Neural cell (in vitro differentiated cells): ENCODE measurements around the gene CLSTN1. TPM values are rescaled to one million over a fixed set of nuclear protein-coding genes. Genes with fewer than 3 reads are reported as not detected.
"Not testable (repeated sequence)": the region's sequence is repeated elsewhere in the genome, so short reads cannot be mapped to it uniquely, and the experiment has no call there.

Experiments used
- H2AFZ ChIP-seq: fragments of 200-600, 300-800 bp; sonication (generic), shearing (Covaris generic); 2 replicates; pipeline ENCODE4 v1.6.0; 2014; ENCODE audit warnings: low read depth, mild to moderate bottlenecking, antibody characterized with exemption, low read length, moderate library complexity
- H3F3A ChIP-seq: fragments of 200-600 bp; shearing (Covaris generic); 2 replicates; pipeline ENCODE4 v1.6.1; 2016; ENCODE audit warnings: mild to moderate bottlenecking, moderate library complexity, mixed read lengths, antibody characterized with exemption, low read length; ENCODE audit not compliant: insufficient read depth, poor library complexity, severe bottlenecking
- H3K27ac ChIP-seq: fragments of 200-600, 300-800 bp; sonication (generic), shearing (Covaris generic); 2 replicates; pipeline ENCODE4 v1.5.1; 2014; ENCODE audit warnings: mild to moderate bottlenecking, low read length, moderate library complexity
- H3K27me3 ChIP-seq: fragments of 300-800, 200-600 bp; sonication (generic), shearing (Covaris generic); 2 replicates; pipeline ENCODE4 v1.6.0; 2014; ENCODE audit warnings: mild to moderate bottlenecking, low read depth, low read length, moderate library complexity; ENCODE audit not compliant: insufficient read depth
- H3K36me3 ChIP-seq: fragments of 300-800, 200-600 bp; sonication (generic), shearing (Covaris generic); 2 replicates; pipeline ENCODE4 v1.5.1; 2014; ENCODE audit warnings: mild to moderate bottlenecking, antibody characterized with exemption, low read length, moderate library complexity; ENCODE audit not compliant: insufficient read depth
- H3K4me2 ChIP-seq: fragments of 300-800, 200-600 bp; sonication (generic), shearing (Covaris generic); 2 replicates; pipeline ENCODE4 v1.6.0; 2014; ENCODE audit warnings: mild to moderate bottlenecking, low read length
- H3K4me3 ChIP-seq: fragments of 300-800, 200-600 bp; sonication (generic), shearing (Covaris generic); 2 replicates; pipeline ENCODE4 v1.5.1; 2014; ENCODE audit warnings: mild to moderate bottlenecking, low read length, moderate library complexity
- H3K79me2 ChIP-seq: fragments of 200-600 bp; shearing (Covaris generic); replicated peaks from 2 replicates; pipeline ENCODE4 v1.6.0; 2014; ENCODE audit warnings: mild to moderate bottlenecking, low read length, moderate library complexity; ENCODE audit not compliant: insufficient read depth
- H3K9ac ChIP-seq: fragments of 300-800, 200-600 bp; sonication (generic), shearing (Covaris generic); 2 replicates; pipeline ENCODE4 v1.6.1; 2016; ENCODE audit warnings: mild to moderate bottlenecking, low read length, mixed read lengths
- H3K9me2 ChIP-seq: fragments of 200-600 bp; shearing (Covaris generic); 2 replicates; pipeline ENCODE4 v1.6.1; 2016; ENCODE audit warnings: mild to moderate bottlenecking, low read length, mixed read lengths; ENCODE audit not compliant: insufficient read depth
- H3K9me3 ChIP-seq: fragments of 200-600, 300-800 bp; sonication (generic), shearing (Covaris generic); 2 replicates; pipeline ENCODE4 v1.6.1; 2016; ENCODE audit warnings: mild to moderate bottlenecking, mixed run types, low read length, moderate library complexity, mixed read lengths
- H4K20me1 ChIP-seq: fragments of 200-600 bp; shearing (Covaris generic); 2 replicates; pipeline ENCODE4 v1.6.1; 2016; ENCODE audit warnings: mild to moderate bottlenecking, mixed run types; ENCODE audit not compliant: insufficient read depth
- EP300 ChIP-seq: fragments of 450-650 bp; conservative IDR thresholded peaks from 2 replicates; pipeline ENCODE4 v1.6.1; 2014; ENCODE audit warnings: antibody characterized with exemption, mild to moderate bottlenecking, moderate library complexity; ENCODE audit not compliant: poor library complexity, severe bottlenecking
- EZH2 ChIP-seq: fragments of 200-600, 300-800 bp; shearing (Covaris generic), sonication (generic); IDR thresholded peaks from 2 replicates; pipeline ENCODE4 v1.6.1; 2014; ENCODE audit warnings: antibody characterized with exemption, low read length, borderline replicate concordance, mild to moderate bottlenecking; ENCODE audit not compliant: insufficient read depth, poor library complexity, severe bottlenecking
- MXI1 ChIP-seq: fragments of 450-650 bp; conservative IDR thresholded peaks from 2 replicates; pipeline ENCODE4 v1.6.1; 2014; ENCODE audit warnings: antibody characterized with exemption, mild to moderate bottlenecking; ENCODE audit not compliant: poor library complexity, severe bottlenecking
- POLR2AphosphoS5 ChIP-seq: IDR thresholded peaks from 2 replicates; pipeline ENCODE4 v1.6.1; 2012
- RAD21 ChIP-seq: fragments of 450-650 bp; conservative IDR thresholded peaks from 2 replicates; pipeline ENCODE4 v1.6.1; 2014; ENCODE audit warnings: antibody characterized with exemption, mild to moderate bottlenecking, moderate library complexity
- SMC3 ChIP-seq: fragments of 450-650 bp; conservative IDR thresholded peaks from 2 replicates; pipeline ENCODE4 v1.6.1; 2014; ENCODE audit warnings: antibody characterized with exemption, mild to moderate bottlenecking, moderate library complexity; ENCODE audit not compliant: poor library complexity
- TAF1 ChIP-seq: IDR thresholded peaks from 2 replicates; pipeline ENCODE4 v1.6.1; 2012; ENCODE audit warnings: low read depth
- polyA plus RNA-seq: library from polyadenylated mRNA; depleted of rRNA; stranded (reverse); fragments of >200 nt; gene quantifications from 2 replicates; pipeline ENCODE4 v1.2.3, GENCODE V29; 2014
- TF ChIP-seq, protein P1 (sequence below): fragments of 450-650 bp; IDR thresholded peaks from 2 replicates; pipeline ENCODE4 v1.5.1; 2014; ENCODE audit warnings: antibody characterized with exemption, mild to moderate bottlenecking, moderate library complexity; ENCODE audit not compliant: poor library complexity, severe bottlenecking
- TF ChIP-seq, protein P2 (sequence below): IDR thresholded peaks from 2 replicates; pipeline ENCODE4 v1.6.1; 2012; ENCODE audit warnings: borderline replicate concordance

CLSTN1 gene
- polyA plus RNA-seq, 1 donor from 2014 or later: 77.2 TPM

DNA sequence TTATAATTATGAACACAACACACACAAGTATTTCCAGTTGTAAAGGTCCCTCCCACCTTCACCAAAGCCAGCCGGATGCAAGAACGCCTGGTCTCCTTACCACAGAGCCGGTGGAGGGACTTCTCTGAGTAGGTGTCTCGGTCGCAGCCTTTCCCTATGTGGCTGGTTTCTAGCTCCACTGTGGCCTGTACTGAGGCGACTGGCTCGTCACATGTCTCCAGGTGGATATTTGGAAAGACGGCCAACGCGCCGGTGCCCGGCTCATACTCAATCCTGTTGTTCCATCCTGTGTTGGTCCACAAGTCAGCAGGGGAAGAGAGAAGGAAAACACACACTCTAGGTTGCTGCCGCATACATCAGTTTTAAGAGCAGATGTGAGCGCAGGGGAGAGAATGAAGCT, 74.4 kb downstream of the CLSTN1 start:
- no peaks in the 10 kb centered on the region for H3K9me3 ChIP-seq
- H3K9me2 ChIP-seq: no peaks in the 10 kb centered on the region
- no peak overlapping the region for H3K4me3 ChIP-seq
- H3K36me3 ChIP-seq: no peaks in the 10 kb centered on the region
- H4K20me1 ChIP-seq: no peaks in the 10 kb centered on the region
- no peak overlapping the region for H3K27ac ChIP-seq
- TF ChIP-seq SMC3 (no peak), EP300 (no peak), EZH2 (no peak), TAF1 (no peak), RAD21 (no peak), POLR2AphosphoS5 (no peak), MXI1 (no peak)
- TF ChIP-seq, protein P1, sequence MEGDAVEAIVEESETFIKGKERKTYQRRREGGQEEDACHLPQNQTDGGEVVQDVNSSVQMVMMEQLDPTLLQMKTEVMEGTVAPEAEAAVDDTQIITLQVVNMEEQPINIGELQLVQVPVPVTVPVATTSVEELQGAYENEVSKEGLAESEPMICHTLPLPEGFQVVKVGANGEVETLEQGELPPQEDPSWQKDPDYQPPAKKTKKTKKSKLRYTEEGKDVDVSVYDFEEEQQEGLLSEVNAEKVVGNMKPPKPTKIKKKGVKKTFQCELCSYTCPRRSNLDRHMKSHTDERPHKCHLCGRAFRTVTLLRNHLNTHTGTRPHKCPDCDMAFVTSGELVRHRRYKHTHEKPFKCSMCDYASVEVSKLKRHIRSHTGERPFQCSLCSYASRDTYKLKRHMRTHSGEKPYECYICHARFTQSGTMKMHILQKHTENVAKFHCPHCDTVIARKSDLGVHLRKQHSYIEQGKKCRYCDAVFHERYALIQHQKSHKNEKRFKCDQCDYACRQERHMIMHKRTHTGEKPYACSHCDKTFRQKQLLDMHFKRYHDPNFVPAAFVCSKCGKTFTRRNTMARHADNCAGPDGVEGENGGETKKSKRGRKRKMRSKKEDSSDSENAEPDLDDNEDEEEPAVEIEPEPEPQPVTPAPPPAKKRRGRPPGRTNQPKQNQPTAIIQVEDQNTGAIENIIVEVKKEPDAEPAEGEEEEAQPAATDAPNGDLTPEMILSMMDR: no peak
- TF ChIP-seq, protein P2, sequence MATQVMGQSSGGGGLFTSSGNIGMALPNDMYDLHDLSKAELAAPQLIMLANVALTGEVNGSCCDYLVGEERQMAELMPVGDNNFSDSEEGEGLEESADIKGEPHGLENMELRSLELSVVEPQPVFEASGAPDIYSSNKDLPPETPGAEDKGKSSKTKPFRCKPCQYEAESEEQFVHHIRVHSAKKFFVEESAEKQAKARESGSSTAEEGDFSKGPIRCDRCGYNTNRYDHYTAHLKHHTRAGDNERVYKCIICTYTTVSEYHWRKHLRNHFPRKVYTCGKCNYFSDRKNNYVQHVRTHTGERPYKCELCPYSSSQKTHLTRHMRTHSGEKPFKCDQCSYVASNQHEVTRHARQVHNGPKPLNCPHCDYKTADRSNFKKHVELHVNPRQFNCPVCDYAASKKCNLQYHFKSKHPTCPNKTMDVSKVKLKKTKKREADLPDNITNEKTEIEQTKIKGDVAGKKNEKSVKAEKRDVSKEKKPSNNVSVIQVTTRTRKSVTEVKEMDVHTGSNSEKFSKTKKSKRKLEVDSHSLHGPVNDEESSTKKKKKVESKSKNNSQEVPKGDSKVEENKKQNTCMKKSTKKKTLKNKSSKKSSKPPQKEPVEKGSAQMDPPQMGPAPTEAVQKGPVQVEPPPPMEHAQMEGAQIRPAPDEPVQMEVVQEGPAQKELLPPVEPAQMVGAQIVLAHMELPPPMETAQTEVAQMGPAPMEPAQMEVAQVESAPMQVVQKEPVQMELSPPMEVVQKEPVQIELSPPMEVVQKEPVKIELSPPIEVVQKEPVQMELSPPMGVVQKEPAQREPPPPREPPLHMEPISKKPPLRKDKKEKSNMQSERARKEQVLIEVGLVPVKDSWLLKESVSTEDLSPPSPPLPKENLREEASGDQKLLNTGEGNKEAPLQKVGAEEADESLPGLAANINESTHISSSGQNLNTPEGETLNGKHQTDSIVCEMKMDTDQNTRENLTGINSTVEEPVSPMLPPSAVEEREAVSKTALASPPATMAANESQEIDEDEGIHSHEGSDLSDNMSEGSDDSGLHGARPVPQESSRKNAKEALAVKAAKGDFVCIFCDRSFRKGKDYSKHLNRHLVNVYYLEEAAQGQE: no peak
- H3K4me2 ChIP-seq: no peak overlapping the region
- no peak overlapping the region for H2AFZ ChIP-seq
- no peak overlapping the region for H3K9ac ChIP-seq
- H3K79me2 ChIP-seq: no peaks in the 10 kb centered on the region
- no peaks in the 10 kb centered on the region for H3F3A ChIP-seq
- no peaks in the 10 kb centered on the region for H3K27me3 ChIP-seq

DNA sequence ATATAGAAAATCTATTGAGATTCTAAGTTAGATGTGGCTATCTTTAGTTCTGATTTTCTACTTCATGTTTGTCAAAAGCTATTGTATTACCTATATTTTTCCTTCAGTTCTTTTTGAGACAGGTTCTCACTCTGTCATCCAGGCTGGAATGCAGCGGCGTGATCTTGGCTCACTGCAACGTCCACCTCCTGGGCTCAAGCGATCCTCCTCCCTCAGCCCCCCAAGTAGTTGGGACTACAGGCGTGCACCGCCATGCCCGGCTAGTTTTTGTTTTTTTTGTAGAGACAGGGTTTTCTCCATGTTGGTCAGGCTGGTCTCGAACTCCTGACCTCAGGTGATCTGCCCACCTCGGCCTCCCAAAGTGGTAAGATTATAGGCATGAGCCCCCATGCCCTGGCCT, 75.4 kb downstream of the CLSTN1 start:
- not testable (repeated sequence) for H3K9me3 ChIP-seq, H4K20me1 ChIP-seq, H3K4me3 ChIP-seq, H3K36me3 ChIP-seq, H3K9me2 ChIP-seq, H2AFZ ChIP-seq, H3K27ac ChIP-seq, H3K79me2 ChIP-seq, H3K4me2 ChIP-seq, H3K27me3 ChIP-seq, H3K9ac ChIP-seq, H3F3A ChIP-seq

DNA sequence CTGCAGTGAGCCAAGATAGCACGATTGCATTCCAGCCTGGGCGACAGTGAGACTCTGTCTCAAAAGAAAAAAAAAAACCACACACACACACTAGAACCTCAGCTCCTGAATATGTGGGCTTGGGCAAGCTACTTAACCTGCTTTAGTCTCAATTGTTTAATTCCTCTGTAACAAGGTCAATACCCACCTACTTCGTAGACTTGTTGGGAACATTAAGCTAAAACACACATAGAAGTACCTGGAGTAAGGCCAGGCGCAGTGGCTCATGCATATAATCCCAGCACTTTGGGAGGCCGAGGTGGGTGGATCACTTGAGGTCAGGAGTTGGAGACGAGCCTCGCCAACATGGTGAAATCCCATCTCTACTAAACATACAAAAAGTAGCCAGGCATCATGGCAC, 77.1 kb downstream of the CLSTN1 start:
- peaks cover 3% of the 10 kb centered on the region for H3K36me3 ChIP-seq

More for the DNA sequence above, 77.1 kb downstream of the CLSTN1 start:
- H3K4me2 ChIP-seq: no peak overlapping the region
- H2AFZ ChIP-seq: no peak overlapping the region
- TF ChIP-seq EZH2 (no peak), EP300 (no peak), POLR2AphosphoS5 (no peak), SMC3 (no peak), MXI1 (no peak)
- TF ChIP-seq, protein P1: no peak
- H3K27me3 ChIP-seq: no peaks in the 10 kb centered on the region
- H3K27ac ChIP-seq: no peak overlapping the region
- no peaks in the 10 kb centered on the region for H3K79me2 ChIP-seq
- no peaks in the 10 kb centered on the region for H3F3A ChIP-seq
- no peaks in the 10 kb centered on the region for H3K9me3 ChIP-seq
- H3K9me2 ChIP-seq: no peaks in the 10 kb centered on the region
- no peak overlapping the region for H3K4me3 ChIP-seq
- H4K20me1 ChIP-seq: no peaks in the 10 kb centered on the region
- no peak overlapping the region for H3K9ac ChIP-seq
